Sigmoid colon (tissue), 7 donors: ENCODE results near the gene HNRNPA0. TPM values are rescaled to one million over a fixed set of nuclear protein-coding genes. Genes with fewer than 3 reads are reported as not detected.

ENCODE experiments used
- DNase-seq: peaks from one replicate; pipeline ENCODE4 v3.0.0-alpha.2; 2019
- H3K27ac ChIP-seq, 4 donors: fragments of 200-600 bp; sonication (generic); one replicate each; pipeline ENCODE4 v1.5.1; 2016 to 2019; ENCODE audit warnings: mild to moderate bottlenecking in 1 of 4
- H3K27me3 ChIP-seq, 3 donors: fragments of 200-600 bp; sonication (generic); one replicate each; pipeline ENCODE4 v1.5.1; 2019; ENCODE audit warnings: mild to moderate bottlenecking in 1 of 3
- H3K36me3 ChIP-seq, 4 donors: fragments of 200-600 bp; sonication (generic); one replicate each; pipeline ENCODE4 v1.5.1; 2016 to 2019
- H3K4me1 ChIP-seq, 4 donors: fragments of 200-600 bp; sonication (generic); one replicate each; pipeline ENCODE4 v1.5.1; 2017 to 2019
- H3K4me3 ChIP-seq, 4 donors: fragments of 200-600 bp; sonication (generic); one replicate each; pipeline ENCODE4 v1.5.1; 2017 to 2019; ENCODE audit warnings: mild to moderate bottlenecking in 2 of 4, moderate library complexity in 1 of 4
- H3K9me3 ChIP-seq, 4 donors: fragments of 200-600 bp in 3 of 4; sonication (generic) in 3 of 4; one replicate each; pipeline versions ENCODE4 v1.5.1 to v1.6.1; 2013 to 2019
- CTCF ChIP-seq, 4 experiments: fragments of 450-650 bp in 3 of 4; fragments of 200-600 bp in 1 of 4; IDR thresholded peaks; one replicate each; pipeline ENCODE4 v1.5.1; 2016 to 2019; ENCODE audit warnings: antibody characterized with exemption in 4 of 4, mild to moderate bottlenecking in 3 of 4, moderate library complexity in 2 of 4
- EP300 ChIP-seq, 4 donors: sonication (generic); formaldehyde crosslinking; IDR thresholded peaks; one replicate each; pipeline ENCODE4 v1.6.1; 2017; ENCODE audit warnings: antibody characterized with exemption in 4 of 4
- POLR2A ChIP-seq, 2 donors: fragments of 450-650 bp; IDR thresholded peaks; one replicate each; pipeline ENCODE4 v1.6.1; 2016; ENCODE audit warnings: antibody characterized with exemption in 2 of 2, mild to moderate bottlenecking in 2 of 2, moderate library complexity in 2 of 2
- POLR2AphosphoS5 ChIP-seq, 4 donors: sonication (generic); formaldehyde crosslinking; IDR thresholded peaks; one replicate each; pipeline ENCODE4 v1.6.1; 2017; ENCODE audit warnings: antibody characterized with exemption in 4 of 4
- WGBS, 2 donors: extraction: QIAGEN DNeasy Blood & Tissue Kit; methylation state at CpG; one replicate each; pipeline ENCODE4 v1.1.7; 2013; 5-methylcytosine and 5-hydroxymethylcytosine counted together
- intact Hi-C: fragments of 100-400 bp; cut with DNase I; formaldehyde crosslinking; loops from one replicate; pipeline ENCODE4 v1.15.1; 2023
- polyA plus RNA-seq, 3 donors: library from polyadenylated mRNA; stranded (reverse); fragments of 200-250 nt; gene quantifications; one replicate each; pipeline ENCODE4 v1.2.3, GENCODE V29; 2013
- total RNA-seq, 4 donors: library from RNA; depleted of rRNA; stranded (reverse); fragments of >200 nt; gene quantifications; one replicate each; pipeline ENCODE4 v1.1.0, GENCODE V29; 2016
- donor health status: healthy with polysubstance abuse.
- donor health status: Bipolar disorder and iron deficiency.
- donor health status: healthy.

The HNRNPA0 gene
- total and polyA plus RNA-seq, 7 donors, result 10.0 to 34.0 (median 12.2) TPM

- DNase-seq, result no peak
- Histone ChIP-seq H3K9me3 (no peaks in the 10 kb centered on the region), H3K4me1 (peaks cover 0 to 19% (median 12%) of the 10 kb centered on the region in 4 donors), H3K27me3 (no peaks in the 10 kb centered on the region), H3K27ac (no peak overlapping the region), H3K36me3 (no peaks in the 10 kb centered on the region), H3K4me3 (no peak overlapping the region)
- TF ChIP-seq EP300 (IDR thresholded peaks at IDR 0.05) (no peak), CTCF (IDR thresholded peaks at IDR 0.05) (no peak), POLR2A (IDR thresholded peaks at IDR 0.05) (no peak), POLR2AphosphoS5 (IDR thresholded peaks at IDR 0.05) (no peak)
- 89 to 93% methylated on average over 3 of the region's 3 CpGs for WGBS, 2 donors
- intact Hi-C loops, result no loop called here
Measured at GRCh38 chr5:137733006-137733405, 21.2 kb downstream of the HNRNPA0 start.

GRCh38 chr5:137731176-137731575 is 23.0 kb downstream of the HNRNPA0 start:
- DNase-seq, result no peak
- WGBS, 2 donors, result 95 to 96% methylated on average over 3 of the region's 3 CpGs
- H3K27me3 ChIP-seq, result no peaks in the 10 kb centered on the region
- H3K9me3 ChIP-seq, result no peaks in the 10 kb centered on the region
- intact Hi-C loops, result no loop called here
- no peak overlapping the region for H3K27ac ChIP-seq
- no peaks in the 10 kb centered on the region for H3K36me3 ChIP-seq
- H3K4me3 ChIP-seq, result no peak overlapping the region
- no peak for TF ChIP-seq POLR2AphosphoS5 (IDR thresholded peaks at IDR 0.05)
- TF ChIP-seq EP300 (IDR thresholded peaks at IDR 0.05), result no peak
- no peak for TF ChIP-seq POLR2A (IDR thresholded peaks at IDR 0.05)
- no peak for TF ChIP-seq CTCF (IDR thresholded peaks at IDR 0.05)
- peaks cover 0 to 18% (median 10%) of the 10 kb centered on the region in 4 donors for H3K4me1 ChIP-seq

GRCh38 chr5:137730336-137730735 is 23.8 kb downstream of the HNRNPA0 start:
- no peak overlapping the region for H3K4me3 ChIP-seq
- H3K36me3 ChIP-seq, result no peaks in the 10 kb centered on the region
- TF ChIP-seq POLR2AphosphoS5 (IDR thresholded peaks at IDR 0.05) (no peak), EP300 (IDR thresholded peaks at IDR 0.05) (no peak), CTCF (IDR thresholded peaks at IDR 0.05) (no peak), POLR2A (IDR thresholded peaks at IDR 0.05) (no peak)
- intact Hi-C loops, result no loop called here
- H3K4me1 ChIP-seq, result peaks cover 0 to 10% (median 2%) of the 10 kb centered on the region in 4 donors
- DNase-seq, result no peak
- H3K9me3 ChIP-seq, result no peaks in the 10 kb centered on the region
- no peaks in the 10 kb centered on the region for H3K27me3 ChIP-seq
- H3K27ac ChIP-seq, result no peak overlapping the region

- no peak for TF ChIP-seq POLR2AphosphoS5 (IDR thresholded peaks at IDR 0.05)
- Histone ChIP-seq H3K27ac (no peak overlapping the region), H3K9me3 (peaks cover 0 to under 1% (median 0%) of the 10 kb centered on the region in 4 donors), H3K4me3 (no peak overlapping the region), H3K27me3 (no peaks in the 10 kb centered on the region), H3K36me3 (no peaks in the 10 kb centered on the region), H3K4me1 (no peaks in the 10 kb centered on the region)
- intact Hi-C loops, result no loop called here
- DNase-seq, result no peak
- 91 to 98% methylated on average over 1 of the region's 1 CpG for WGBS, 2 donors
Measured at GRCh38 chr5:137728048-137728447, 26.1 kb downstream of the HNRNPA0 start.

- no peaks in the 10 kb centered on the region for H3K27me3 ChIP-seq
- H3K36me3 ChIP-seq, result no peaks in the 10 kb centered on the region
- no peaks in the 10 kb centered on the region for H3K4me1 ChIP-seq
- no peak for TF ChIP-seq POLR2AphosphoS5 (IDR thresholded peaks at IDR 0.05)
- TF ChIP-seq POLR2A (IDR thresholded peaks at IDR 0.05), result no peak
- TF ChIP-seq EP300 (IDR thresholded peaks at IDR 0.05), result no peak
- TF ChIP-seq CTCF (IDR thresholded peaks at IDR 0.05), result no peak
- no peak overlapping the region for H3K27ac ChIP-seq
- H3K9me3 ChIP-seq, result peaks cover 0 to 2% (median 0%) of the 10 kb centered on the region in 4 donors
- no peak overlapping the region for H3K4me3 ChIP-seq
- no peak for DNase-seq
- 46 to 84% methylated on average over 2 of the region's 2 CpGs for WGBS, 2 donors
- intact Hi-C loops, result no loop called here
Measured at GRCh38 chr5:137727623-137728022, 26.5 kb downstream of the HNRNPA0 start.
